Neural progenitor cell (in vitro differentiated cells): Measurements from ENCODE around the gene RCAN1.

Experiments
- EZH2 ChIP-seq: fragments of 200-600 bp; sonication (generic); IDR thresholded peaks from 2 replicates; pipeline ENCODE4 v1.6.1; 2017; ENCODE audit warnings: antibody characterized with exemption, mild to moderate bottlenecking, moderate library complexity
- EZH2phosphoT487 ChIP-seq: fragments of 200-600 bp; sonication (generic); IDR thresholded peaks from 2 replicates; pipeline ENCODE4 v1.6.1; 2017; ENCODE audit warnings: antibody characterized with exemption
- TF ChIP-seq, protein P1 (sequence below): fragments of 200-600 bp; sonication (generic); IDR thresholded peaks from 2 replicates; pipeline ENCODE4 v1.5.1; 2017; ENCODE audit warnings: antibody characterized with exemption, mild to moderate bottlenecking

DNA sequence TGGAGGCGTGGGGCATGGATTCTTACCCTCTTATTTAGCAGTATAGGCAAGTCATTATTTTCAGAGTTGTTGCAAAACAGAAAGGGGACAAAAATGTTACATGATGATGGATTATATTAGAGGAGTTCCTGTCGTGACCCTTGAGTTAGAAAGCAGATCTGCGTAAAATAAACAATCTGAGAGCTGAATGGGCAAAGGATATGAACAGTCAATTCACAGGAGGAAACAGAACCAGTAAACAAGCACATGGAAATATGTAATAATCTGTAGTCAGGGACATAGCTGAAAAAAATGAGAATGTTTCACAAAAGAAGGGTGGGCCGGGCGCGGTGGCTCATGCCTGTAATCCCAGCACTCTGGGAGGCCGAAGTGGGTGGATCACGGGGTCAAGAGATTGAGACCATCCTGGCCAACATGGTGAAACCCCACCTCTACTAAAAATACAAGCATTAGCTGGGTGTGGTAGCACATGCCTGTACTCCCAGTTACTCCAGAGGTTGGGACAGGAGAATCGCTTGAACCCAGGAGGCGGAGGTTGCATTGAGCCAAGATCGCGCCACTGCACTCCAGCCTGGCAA lies 20.9 kb downstream of the RCAN1 start:
- TF ChIP-seq, protein P1, sequence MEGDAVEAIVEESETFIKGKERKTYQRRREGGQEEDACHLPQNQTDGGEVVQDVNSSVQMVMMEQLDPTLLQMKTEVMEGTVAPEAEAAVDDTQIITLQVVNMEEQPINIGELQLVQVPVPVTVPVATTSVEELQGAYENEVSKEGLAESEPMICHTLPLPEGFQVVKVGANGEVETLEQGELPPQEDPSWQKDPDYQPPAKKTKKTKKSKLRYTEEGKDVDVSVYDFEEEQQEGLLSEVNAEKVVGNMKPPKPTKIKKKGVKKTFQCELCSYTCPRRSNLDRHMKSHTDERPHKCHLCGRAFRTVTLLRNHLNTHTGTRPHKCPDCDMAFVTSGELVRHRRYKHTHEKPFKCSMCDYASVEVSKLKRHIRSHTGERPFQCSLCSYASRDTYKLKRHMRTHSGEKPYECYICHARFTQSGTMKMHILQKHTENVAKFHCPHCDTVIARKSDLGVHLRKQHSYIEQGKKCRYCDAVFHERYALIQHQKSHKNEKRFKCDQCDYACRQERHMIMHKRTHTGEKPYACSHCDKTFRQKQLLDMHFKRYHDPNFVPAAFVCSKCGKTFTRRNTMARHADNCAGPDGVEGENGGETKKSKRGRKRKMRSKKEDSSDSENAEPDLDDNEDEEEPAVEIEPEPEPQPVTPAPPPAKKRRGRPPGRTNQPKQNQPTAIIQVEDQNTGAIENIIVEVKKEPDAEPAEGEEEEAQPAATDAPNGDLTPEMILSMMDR: no peak
- TF ChIP-seq EZH2: no peak
- no peak for TF ChIP-seq EZH2phosphoT487
